Uterus (tissue), 2 donors: ENCODE measurements around the gene MIPEP.

Source experiments
- POLR2A ChIP-seq, 2 donors: fragments of 450-650 bp; IDR thresholded peaks; one replicate each; pipeline ENCODE4 v1.6.1; 2016; ENCODE audit warnings: antibody characterized with exemption in 2 of 2, mild to moderate bottlenecking in 1 of 2, moderate library complexity in 1 of 2
- TF ChIP-seq, protein P1 (sequence below), 4 experiments: fragments of 200-600 bp in 2 of 4; fragments of 450-650 bp in 2 of 4; sonication (generic) in 2 of 4; IDR thresholded peaks; one replicate each; pipeline ENCODE4 v1.5.1; 2016 to 2019; ENCODE audit warnings: antibody characterized with exemption in 4 of 4, mild to moderate bottlenecking in 2 of 4, moderate library complexity in 1 of 4

DNA sequence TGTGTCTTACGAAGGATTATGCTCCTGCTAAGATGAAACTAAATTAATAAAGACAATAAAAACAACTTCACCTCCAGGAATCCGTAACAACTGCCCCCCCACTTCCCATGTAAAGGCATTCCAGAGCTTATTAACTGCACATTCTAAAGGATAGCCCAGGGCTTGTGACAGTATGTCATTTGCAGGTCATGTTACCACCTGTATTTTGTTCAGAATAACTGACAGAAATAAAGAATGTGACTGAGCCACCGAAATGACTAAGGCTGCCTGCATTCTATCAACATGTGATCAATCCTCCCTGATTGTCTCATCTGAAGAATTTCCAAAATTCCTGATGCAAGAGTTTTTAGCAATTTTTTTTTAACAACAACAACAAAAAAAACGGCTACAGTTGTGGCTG, 117.2 kb downstream of the MIPEP start:
- TF ChIP-seq, protein P1, sequence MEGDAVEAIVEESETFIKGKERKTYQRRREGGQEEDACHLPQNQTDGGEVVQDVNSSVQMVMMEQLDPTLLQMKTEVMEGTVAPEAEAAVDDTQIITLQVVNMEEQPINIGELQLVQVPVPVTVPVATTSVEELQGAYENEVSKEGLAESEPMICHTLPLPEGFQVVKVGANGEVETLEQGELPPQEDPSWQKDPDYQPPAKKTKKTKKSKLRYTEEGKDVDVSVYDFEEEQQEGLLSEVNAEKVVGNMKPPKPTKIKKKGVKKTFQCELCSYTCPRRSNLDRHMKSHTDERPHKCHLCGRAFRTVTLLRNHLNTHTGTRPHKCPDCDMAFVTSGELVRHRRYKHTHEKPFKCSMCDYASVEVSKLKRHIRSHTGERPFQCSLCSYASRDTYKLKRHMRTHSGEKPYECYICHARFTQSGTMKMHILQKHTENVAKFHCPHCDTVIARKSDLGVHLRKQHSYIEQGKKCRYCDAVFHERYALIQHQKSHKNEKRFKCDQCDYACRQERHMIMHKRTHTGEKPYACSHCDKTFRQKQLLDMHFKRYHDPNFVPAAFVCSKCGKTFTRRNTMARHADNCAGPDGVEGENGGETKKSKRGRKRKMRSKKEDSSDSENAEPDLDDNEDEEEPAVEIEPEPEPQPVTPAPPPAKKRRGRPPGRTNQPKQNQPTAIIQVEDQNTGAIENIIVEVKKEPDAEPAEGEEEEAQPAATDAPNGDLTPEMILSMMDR (IDR thresholded peaks at IDR 0.05) = no peak
- no peak for TF ChIP-seq POLR2A (IDR thresholded peaks at IDR 0.05)
